Loucy (cell line): Measurements from ENCODE around the gene PLA2G12A.
A peak's percentile ranks its signal among the peaks of the same experiment; 100 is the strongest.

ENCODE experiments used
- H2AFZ ChIP-seq: fragments of 200-600 bp; sonication (generic); 2 replicates; pipeline ENCODE4 v1.6.0; 2016; ENCODE audit warnings: antibody characterized with exemption, mild to moderate bottlenecking, low read length, moderate library complexity
- H3F3A ChIP-seq: fragments of 200-600 bp; 2 replicates; pipeline ENCODE4 v1.6.0; 2016; ENCODE audit warnings: antibody characterized with exemption, low read depth, mild to moderate bottlenecking
- H3K27me3 ChIP-seq: fragments of 200-600 bp; sonication (generic); 2 replicates; pipeline ENCODE4 v1.6.1; 2014; ENCODE audit warnings: low read length, mild to moderate bottlenecking; ENCODE audit not compliant: insufficient read depth, poor library complexity, severe bottlenecking
- H3K36me3 ChIP-seq: fragments of 200-600 bp; sonication (generic); 2 replicates; pipeline ENCODE4 v1.6.1; 2016; ENCODE audit warnings: low read length; ENCODE audit not compliant: insufficient read depth
- H3K4me1 ChIP-seq: fragments of 200-600 bp; sonication (generic); 2 replicates; pipeline ENCODE4 v1.5.1; 2014; ENCODE audit warnings: low read length, mild to moderate bottlenecking; ENCODE audit not compliant: insufficient read depth, poor library complexity, severe bottlenecking
- H3K4me2 ChIP-seq: fragments of 200-600 bp; sonication (generic); 2 replicates; pipeline ENCODE4 v1.6.0; 2014; ENCODE audit warnings: antibody characterized with exemption, low read length, low read depth, mild to moderate bottlenecking; ENCODE audit not compliant: poor library complexity, severe bottlenecking
- H3K4me3 ChIP-seq: fragments of 200-600 bp; sonication (generic); 2 replicates; pipeline ENCODE4 v1.5.1; 2014; ENCODE audit warnings: low read length, mild to moderate bottlenecking, mixed read lengths; ENCODE audit not compliant: poor library complexity, severe bottlenecking
- H3K79me2 ChIP-seq: fragments of 200-600 bp; sonication (generic); 2 replicates; pipeline ENCODE4 v1.6.1; 2014; ENCODE audit warnings: low read length; ENCODE audit not compliant: insufficient read depth
- H3K9ac ChIP-seq: fragments of 200-600 bp; sonication (generic); 2 replicates; pipeline ENCODE4 v1.6.0; 2014; ENCODE audit warnings: mild to moderate bottlenecking, low read depth, low read length, moderate library complexity; ENCODE audit not compliant: poor library complexity, severe bottlenecking
- H3K9me2 ChIP-seq: fragments of 200-600 bp; sonication (generic); replicated peaks from 2 replicates; pipeline ENCODE4 v1.6.1; 2016; ENCODE audit warnings: low read depth, low read length, mixed read lengths
- H3K9me3 ChIP-seq: fragments of 200-600 bp; sonication (generic); 2 replicates; pipeline ENCODE4 v1.6.1; 2014; ENCODE audit warnings: mild to moderate bottlenecking, antibody characterized with exemption, low read length, low read depth; ENCODE audit not compliant: insufficient read depth
- H4K20me1 ChIP-seq: fragments of 200-600 bp; sonication (generic); 2 replicates; pipeline ENCODE4 v1.6.0; 2014; ENCODE audit warnings: antibody characterized with exemption, low read length, mild to moderate bottlenecking; ENCODE audit not compliant: insufficient read depth, poor library complexity, severe bottlenecking
- CTCF ChIP-seq: fragments of 200-600 bp; sonication (generic); conservative IDR thresholded peaks from 2 replicates; pipeline ENCODE4 v1.5.1; 2014; ENCODE audit warnings: mild to moderate bottlenecking, antibody characterized with exemption, low read length
- EZH2phosphoT487 ChIP-seq: fragments of 200-600 bp; IDR thresholded peaks from 2 replicates; pipeline ENCODE4 v1.6.1; 2018; ENCODE audit warnings: antibody characterized with exemption, mild to moderate bottlenecking, moderate library complexity, borderline replicate concordance

The PLA2G12A gene

GRCh38 chr4:109708435-109708834, 21.4 kb downstream of the PLA2G12A start:
- Histone ChIP-seq H2AFZ (no peak overlapping the region), H3F3A (no peaks in the 10 kb centered on the region), H3K9me3 (no peaks in the 10 kb centered on the region), H3K4me1 (peaks cover 8% of the 10 kb centered on the region), H3K9ac (no peak overlapping the region), H3K4me3 (no peak overlapping the region), H3K9me2 (no peaks in the 10 kb centered on the region), H3K79me2 (no peaks in the 10 kb centered on the region), H3K36me3 (peaks cover 4% of the 10 kb centered on the region; the same call in 1 of the 2 replicates), H4K20me1 (no peaks in the 10 kb centered on the region), H3K4me2 (no peak overlapping the region), H3K27me3 (no peaks in the 10 kb centered on the region)
- no peak for TF ChIP-seq EZH2phosphoT487
- TF ChIP-seq CTCF: no peak

- Histone ChIP-seq H3K79me2 (peaks cover 40% of the 10 kb centered on the region), H3K4me3 (peak overlapping the region; percentile 96), H4K20me1 (no peaks in the 10 kb centered on the region), H3K27me3 (no peaks in the 10 kb centered on the region), H3F3A (no peaks in the 10 kb centered on the region), H3K9ac (peak overlapping the region; percentile 96), H3K9me3 (no peaks in the 10 kb centered on the region), H3K9me2 (no peaks in the 10 kb centered on the region), H3K4me1 (peaks cover 40% of the 10 kb centered on the region), H2AFZ (peak overlapping the region; percentile 89), H3K36me3 (no peaks in the 10 kb centered on the region), H3K4me2 (peak overlapping the region; percentile 79)
- TF ChIP-seq EZH2phosphoT487: no peak
- TF ChIP-seq CTCF: no peak
Measured at GRCh38 chr4:109703664-109704361, 26.1 kb downstream of the PLA2G12A start.

- Histone ChIP-seq H3K79me2 (peaks cover 47% of the 10 kb centered on the region), H4K20me1 (no peaks in the 10 kb centered on the region), H3K9me2 (no peaks in the 10 kb centered on the region), H3K9me3 (no peaks in the 10 kb centered on the region), H2AFZ (peak within 1 kb of the TSS; percentile 89), H3K4me3 (peak within 1 kb of the TSS; percentile 96), H3K4me2 (peak within 1 kb of the TSS; percentile 79), H3K9ac (peak within 1 kb of the TSS; percentile 96), H3F3A (no peaks in the 10 kb centered on the region), H3K4me1 (peaks cover 47% of the 10 kb centered on the region), H3K27me3 (no peaks in the 10 kb centered on the region), H3K36me3 (no peaks in the 10 kb centered on the region)
- TF ChIP-seq EZH2phosphoT487 (no peak), CTCF (peak; percentile 61)
Measured at GRCh38 chr4:109702950-109703663, 26.8 kb downstream of the PLA2G12A start, which contains the start of gene CASP6. Gene CASP6, minus strand, starts transcription at chr4:109703445. Its CDS starts 50 bp downstream, at chr4:109703395.
